KMS-11 (cell line): ENCODE data around the gene GLIPR2.

ENCODE experiments used
- H2AFZ ChIP-seq: fragments of 200-600 bp; sonication (generic); 2 replicates; pipeline ENCODE4 v1.6.1; 2016; ENCODE audit warnings: antibody characterized with exemption, mixed run types, low read depth
- H3K27ac ChIP-seq: fragments of 200-600 bp; sonication (generic); 2 replicates; pipeline ENCODE4 v1.6.1; 2016; ENCODE audit warnings: mild to moderate bottlenecking, mixed run types
- H3K27me3 ChIP-seq: fragments of 200-600 bp; sonication (generic); 2 replicates; pipeline ENCODE4 v1.6.1; 2017; ENCODE audit warnings: mild to moderate bottlenecking, low read depth, mixed run types, moderate library complexity; ENCODE audit not compliant: insufficient read depth
- H3K36me3 ChIP-seq: fragments of 200-600 bp; sonication (generic); 2 replicates; pipeline ENCODE4 v1.6.1; 2017; ENCODE audit warnings: mild to moderate bottlenecking, mixed run types; ENCODE audit not compliant: insufficient read depth
- H3K4me1 ChIP-seq: fragments of 200-600 bp; sonication (generic); 2 replicates; pipeline ENCODE4 v1.6.1; 2016; ENCODE audit warnings: mild to moderate bottlenecking, low read depth, mixed run types; ENCODE audit not compliant: poor library complexity, severe bottlenecking
- H3K4me2 ChIP-seq: fragments of 200-600 bp; sonication (generic); 2 replicates; pipeline ENCODE4 v1.7.0; 2016; ENCODE audit warnings: mild to moderate bottlenecking, mixed run types
- H3K4me3 ChIP-seq: fragments of 200-600 bp; sonication (generic); IDR thresholded peaks from 2 replicates; pipeline ENCODE4 v1.6.1; 2017; ENCODE audit warnings: low read depth, low read length, mixed read lengths; ENCODE audit not compliant: insufficient read depth
- H3K79me2 ChIP-seq: fragments of 200-600 bp; sonication (generic); 2 replicates; pipeline ENCODE4 v1.6.1; 2016; ENCODE audit warnings: low read depth, mixed run types; ENCODE audit not compliant: insufficient read depth
- H3K9ac ChIP-seq: fragments of 200-600 bp; sonication (generic); 2 replicates; pipeline ENCODE4 v1.6.1; 2016; ENCODE audit warnings: mild to moderate bottlenecking, mixed run types
- H4K20me1 ChIP-seq: fragments of 200-600 bp; sonication (generic); 2 replicates; pipeline ENCODE4 v1.6.1; 2016; ENCODE audit warnings: mild to moderate bottlenecking, mixed run types; ENCODE audit not compliant: insufficient read depth
- TF ChIP-seq, protein P1 (sequence below): fragments of 200-600 bp; sonication (generic); conservative IDR thresholded peaks from 2 replicates; pipeline ENCODE4 v1.6.1; 2017; ENCODE audit warnings: low read depth, mild to moderate bottlenecking, antibody characterized with exemption, low read length, moderate library complexity, mixed read lengths

Gene GLIPR2

DNA sequence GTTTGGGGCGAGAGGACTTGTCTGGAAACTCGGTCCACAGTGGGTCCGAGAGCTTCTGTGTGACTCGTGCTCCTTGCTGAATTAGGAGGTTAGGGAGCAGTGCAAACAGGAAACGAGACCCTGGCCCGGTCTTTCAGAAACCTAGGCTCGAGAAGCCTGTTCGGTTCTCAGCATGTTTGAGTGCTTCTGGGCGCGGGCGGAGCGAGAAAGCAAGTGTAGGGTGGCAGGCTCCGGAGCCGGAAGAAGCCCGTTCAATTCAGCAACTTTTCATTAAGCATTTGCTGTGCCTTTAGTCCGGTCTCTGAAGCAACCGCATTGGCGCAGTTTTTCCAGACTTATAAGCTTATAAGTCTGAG, 54.7 kb downstream of the GLIPR2 start:
- Histone ChIP-seq H3K79me2 (peaks cover 55% of the 10 kb centered on the region), H3K4me1 (peaks cover 52% of the 10 kb centered on the region), H2AFZ (peak overlapping the region; percentile 80), H3K4me3 (no peak overlapping the region), H3K27ac (peak overlapping the region; percentile 73), H3K9ac (peak overlapping the region; percentile 83), H3K36me3 (no peaks in the 10 kb centered on the region; the same call in 1 of the 2 replicates), H4K20me1 (peaks cover 31% of the 10 kb centered on the region), H3K4me2 (peak overlapping the region; percentile 100), H3K27me3 (no peaks in the 10 kb centered on the region)
- TF ChIP-seq, protein P1, sequence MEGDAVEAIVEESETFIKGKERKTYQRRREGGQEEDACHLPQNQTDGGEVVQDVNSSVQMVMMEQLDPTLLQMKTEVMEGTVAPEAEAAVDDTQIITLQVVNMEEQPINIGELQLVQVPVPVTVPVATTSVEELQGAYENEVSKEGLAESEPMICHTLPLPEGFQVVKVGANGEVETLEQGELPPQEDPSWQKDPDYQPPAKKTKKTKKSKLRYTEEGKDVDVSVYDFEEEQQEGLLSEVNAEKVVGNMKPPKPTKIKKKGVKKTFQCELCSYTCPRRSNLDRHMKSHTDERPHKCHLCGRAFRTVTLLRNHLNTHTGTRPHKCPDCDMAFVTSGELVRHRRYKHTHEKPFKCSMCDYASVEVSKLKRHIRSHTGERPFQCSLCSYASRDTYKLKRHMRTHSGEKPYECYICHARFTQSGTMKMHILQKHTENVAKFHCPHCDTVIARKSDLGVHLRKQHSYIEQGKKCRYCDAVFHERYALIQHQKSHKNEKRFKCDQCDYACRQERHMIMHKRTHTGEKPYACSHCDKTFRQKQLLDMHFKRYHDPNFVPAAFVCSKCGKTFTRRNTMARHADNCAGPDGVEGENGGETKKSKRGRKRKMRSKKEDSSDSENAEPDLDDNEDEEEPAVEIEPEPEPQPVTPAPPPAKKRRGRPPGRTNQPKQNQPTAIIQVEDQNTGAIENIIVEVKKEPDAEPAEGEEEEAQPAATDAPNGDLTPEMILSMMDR = no peak

GRCh38 chr9:36191686-36192085, 55.2 kb downstream of the GLIPR2 start:
- no peaks in the 10 kb centered on the region for H3K27me3 ChIP-seq
- TF ChIP-seq, protein P1 = no peak
- H3K79me2 ChIP-seq = peaks cover 60% of the 10 kb centered on the region
- H3K4me1 ChIP-seq = peaks cover 52% of the 10 kb centered on the region
- no peaks in the 10 kb centered on the region; the same call in 1 of the 2 replicates for H3K36me3 ChIP-seq
- peak overlapping the region; percentile 80 for H2AFZ ChIP-seq
- peaks cover 31% of the 10 kb centered on the region for H4K20me1 ChIP-seq
- H3K4me3 ChIP-seq = no peak overlapping the region
- peak overlapping the region; percentile 83 for H3K9ac ChIP-seq
- H3K4me2 ChIP-seq = peak overlapping the region; percentile 100
- peak overlapping the region; percentile 73 for H3K27ac ChIP-seq

GRCh38 chr9:36192196-36192595, 55.7 kb downstream of the GLIPR2 start:
- Histone ChIP-seq H3K27me3 (no peaks in the 10 kb centered on the region), H3K36me3 (no peaks in the 10 kb centered on the region; the same call in 1 of the 2 replicates), H3K4me1 (peaks cover 47% of the 10 kb centered on the region), H2AFZ (no peak overlapping the region), H3K9ac (peak overlapping the region; percentile 83; the same call in 1 of the 2 replicates), H4K20me1 (peaks cover 31% of the 10 kb centered on the region), H3K79me2 (peaks cover 62% of the 10 kb centered on the region), H3K4me2 (peak overlapping the region; percentile 100), H3K4me3 (no peak overlapping the region), H3K27ac (no peak overlapping the region)
- TF ChIP-seq, protein P1 = no peak

DNA sequence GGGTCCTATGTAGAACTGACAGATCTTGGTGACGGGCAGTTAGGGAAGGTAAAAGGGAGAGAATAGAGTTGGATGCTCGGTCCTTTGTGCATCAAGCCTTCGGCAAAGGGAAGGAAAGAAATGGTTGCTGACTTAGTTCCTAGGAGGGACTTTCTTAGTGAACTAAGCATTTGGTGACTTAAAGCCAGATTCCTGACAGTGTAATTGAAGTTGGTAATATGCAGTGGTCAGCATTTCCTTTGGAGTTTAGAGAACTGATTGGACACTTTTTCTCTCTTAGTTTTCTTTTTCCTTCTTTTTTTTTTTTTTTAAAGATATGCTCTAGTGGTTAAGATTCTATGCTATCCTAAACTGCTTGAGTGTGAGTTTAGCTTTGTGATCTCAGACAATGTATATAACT, 56.5 kb downstream of the GLIPR2 start:
- peaks cover 62% of the 10 kb centered on the region for H3K79me2 ChIP-seq
- TF ChIP-seq, protein P1 = no peak
- no peak overlapping the region for H3K4me3 ChIP-seq
- H3K27me3 ChIP-seq = no peaks in the 10 kb centered on the region
- no peaks in the 10 kb centered on the region; the same call in 1 of the 2 replicates for H3K36me3 ChIP-seq
- H3K27ac ChIP-seq = no peak overlapping the region
- peaks cover 31% of the 10 kb centered on the region for H4K20me1 ChIP-seq
- H3K4me2 ChIP-seq = peak overlapping the region; percentile 100
- H2AFZ ChIP-seq = no peak overlapping the region
- no peak overlapping the region for H3K9ac ChIP-seq
- peaks cover 38% of the 10 kb centered on the region for H3K4me1 ChIP-seq
